Tibial nerve (tissue), 3 donors: ENCODE results near the gene SEC62.

Experiments used
- CTCF ChIP-seq, 5 experiments: fragments of 200-600 bp in 3 of 5; fragments of 450-650 bp in 2 of 5; sonication (generic) in 3 of 5; IDR thresholded peaks; one replicate each; pipeline ENCODE4 v1.5.1; 2016 to 2019; ENCODE audit warnings: antibody characterized with exemption in 5 of 5, mild to moderate bottlenecking in 3 of 5, moderate library complexity in 2 of 5
- POLR2A ChIP-seq, 2 donors: fragments of 450-650 bp; IDR thresholded peaks; one replicate each; pipeline ENCODE4 v1.6.1; 2017; ENCODE audit warnings: antibody characterized with exemption in 2 of 2, mild to moderate bottlenecking in 2 of 2, moderate library complexity in 2 of 2

- TF ChIP-seq POLR2A (IDR thresholded peaks at IDR 0.05) = no peak
- TF ChIP-seq CTCF (IDR thresholded peaks at IDR 0.05) = no peak
Observed at GRCh38 chr3:170044795-170045244, 78.2 kb downstream of the SEC62 start.
